Stimulated activated naive CD8-positive, alpha-beta T cell treated with anti-CD3 and anti-CD28 coated beads, Interleukin-15, Interleukin-2, amounts not matched to agents 100 U/mL and 50 U/mL, for 24 hours (primary cell): ENCODE results near the gene TMEM270.
A peak's percentile ranks its signal among the peaks of the same experiment; 100 is the strongest.
"Not testable (repeated sequence)": the region's sequence is repeated elsewhere in the genome, so short reads cannot be mapped to it uniquely, and the experiment has no call there.

ENCODE experiments used
- ATAC-seq: fragments of 150-1000 bp; cut with Tn5 transposase; one replicate; pipeline ENCODE4 v1.10.0; 2021
- DNase-seq: peaks from one replicate; pipeline ENCODE4 v3.0.0; 2021

The TMEM270 gene

GRCh38 chr7:73861305-73861704 lies 346 bp downstream of the TMEM270 start:
- ATAC-seq = no peak
- no peak for DNase-seq

GRCh38 chr7:73864981-73865711 lies 4.2 kb downstream of the TMEM270 start:
- ATAC-seq (no peak), DNase-seq (no peak)

GRCh38 chr7:73865738-73866445 lies 4.9 kb downstream of the TMEM270 start:
- DNase-seq (peak; percentile 22), ATAC-seq (no peak)

- ATAC-seq = no peak
- no peak for DNase-seq
Observed at GRCh38 chr7:73866446-73866767, 5.4 kb downstream of the TMEM270 start.

GRCh38 chr7:73869011-73869798 lies 8.2 kb downstream of the TMEM270 start:
- DNase-seq (no peak), ATAC-seq (no peak)

- ATAC-seq = no peak
- no peak for DNase-seq
Observed at GRCh38 chr7:73870041-73870492, 9.1 kb downstream of the TMEM270 start.

GRCh38 chr7:73871163-73872011 lies 10.4 kb downstream of the TMEM270 start:
- DNase-seq (no peak), ATAC-seq (no peak)

GRCh38 chr7:73872056-73872908 lies 11.3 kb downstream of the TMEM270 start:
- no peak for ATAC-seq
- no peak for DNase-seq

- ATAC-seq = no peak
- no peak for DNase-seq
Observed at GRCh38 chr7:73876361-73876760, 15.4 kb downstream of the TMEM270 start.

GRCh38 chr7:73876973-73877372 lies 16.0 kb downstream of the TMEM270 start:
- ATAC-seq (no peak), DNase-seq (no peak)

- ATAC-seq (no peak), DNase-seq (no peak)
Observed at GRCh38 chr7:73879977-73880681, 19.2 kb downstream of the TMEM270 start.

- DNase-seq = no peak
- ATAC-seq = no peak
Observed at GRCh38 chr7:73880755-73881328, 19.9 kb downstream of the TMEM270 start.

- DNase-seq = no peak
- peak; percentile 10 for ATAC-seq
Observed at GRCh38 chr7:73881352-73882046, 20.5 kb downstream of the TMEM270 start.

- no peak for DNase-seq
Observed at GRCh38 chr7:73882047-73882402, 21.1 kb downstream of the TMEM270 start.

GRCh38 chr7:73884867-73885422 lies 24.0 kb downstream of the TMEM270 start:
- ATAC-seq = not testable (repeated sequence)

More at GRCh38 chr7:73882047-73882402, 21.1 kb downstream of the TMEM270 start:
- ATAC-seq = no peak

GRCh38 chr7:73885433-73885974 lies 24.5 kb downstream of the TMEM270 start:
- ATAC-seq (no peak), DNase-seq (no peak)

More at GRCh38 chr7:73884867-73885422, 24.0 kb downstream of the TMEM270 start:
- not testable (repeated sequence) for DNase-seq

GRCh38 chr7:73885975-73886798 lies 25.2 kb downstream of the TMEM270 start:
- no peak for DNase-seq
- no peak for ATAC-seq

GRCh38 chr7:73887762-73888161 lies 26.8 kb downstream of the TMEM270 start:
- no peak for DNase-seq

More at GRCh38 chr7:73887762-73888161, 26.8 kb downstream of the TMEM270 start:
- no peak for ATAC-seq
